COR-L47 (cell line): ENCODE results near the gene COPS9.

Experiments used
- DNase-seq: peaks from one replicate; lab custom pipeline; 2025; lab: John Stamatoyannopoulos, UW

COPS9 gene

GRCh38 chr2:240111253-240111652, 24.9 kb downstream of the COPS9 start:
- DNase-seq: no peak

- DNase-seq: no peak
These were observed 26.7 kb downstream of the COPS9 start for GRCh38 chr2:240109386-240109785.

DNA sequence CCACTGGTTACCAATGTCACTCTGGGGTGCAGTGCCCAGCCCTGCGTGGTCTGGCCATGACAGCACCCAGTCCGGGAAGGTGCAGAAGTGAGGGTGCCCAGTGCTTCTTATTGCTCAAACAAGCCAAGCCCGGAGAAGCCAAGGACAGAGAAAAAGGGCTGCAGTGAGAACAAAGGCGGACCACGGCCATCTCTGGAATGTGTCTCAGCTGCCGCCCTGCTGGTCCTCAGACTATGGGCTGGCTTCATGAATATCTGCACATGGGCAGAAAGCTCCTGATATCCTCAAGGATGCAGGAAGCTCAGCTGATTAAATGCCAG, 28.7 kb downstream of the COPS9 start:
- DNase-seq: no peak

- DNase-seq: no peak
These were observed 29.2 kb downstream of the COPS9 start for GRCh38 chr2:240106765-240107476.

- DNase-seq: no peak
These were observed 30.1 kb downstream of the COPS9 start for GRCh38 chr2:240105982-240106381.

DNA sequence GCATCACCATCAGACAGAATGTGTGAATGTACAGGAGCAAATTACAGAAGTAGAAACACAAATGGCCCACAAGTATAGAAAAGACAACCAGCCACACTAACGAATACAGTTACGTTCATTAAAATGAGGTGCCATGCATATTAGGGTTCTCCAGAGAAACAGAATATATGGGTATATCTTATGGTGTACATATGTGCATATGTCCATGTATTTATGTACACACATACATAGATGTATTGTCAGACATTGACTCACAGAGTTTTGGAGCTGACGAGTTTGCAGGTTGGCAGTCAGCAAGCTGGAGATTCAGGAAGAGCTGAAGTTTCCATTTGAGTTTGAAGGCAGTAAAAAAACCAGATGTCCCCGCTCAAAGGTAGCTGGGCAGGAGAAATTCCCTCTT, 33.0 kb downstream of the COPS9 start:
- no peak for DNase-seq

DNA sequence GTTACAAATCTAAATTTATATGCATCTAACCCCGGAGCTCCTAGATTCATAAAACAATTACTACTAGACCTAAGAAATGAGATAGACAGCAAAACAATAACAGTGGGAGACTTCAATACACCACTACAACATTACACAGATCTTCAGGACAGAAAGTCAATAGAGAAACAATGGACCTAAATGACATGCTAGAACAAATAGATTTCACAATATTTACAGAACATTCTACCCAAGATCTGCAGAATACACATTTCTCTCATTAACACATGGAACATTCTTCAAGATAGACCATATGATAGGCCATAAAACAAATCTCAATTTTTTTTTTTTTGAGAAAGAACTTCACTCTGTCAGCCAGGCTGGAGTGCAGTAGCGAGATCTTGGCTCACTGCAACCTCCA, 37.8 kb downstream of the COPS9 start:
- no peak for DNase-seq

DNA sequence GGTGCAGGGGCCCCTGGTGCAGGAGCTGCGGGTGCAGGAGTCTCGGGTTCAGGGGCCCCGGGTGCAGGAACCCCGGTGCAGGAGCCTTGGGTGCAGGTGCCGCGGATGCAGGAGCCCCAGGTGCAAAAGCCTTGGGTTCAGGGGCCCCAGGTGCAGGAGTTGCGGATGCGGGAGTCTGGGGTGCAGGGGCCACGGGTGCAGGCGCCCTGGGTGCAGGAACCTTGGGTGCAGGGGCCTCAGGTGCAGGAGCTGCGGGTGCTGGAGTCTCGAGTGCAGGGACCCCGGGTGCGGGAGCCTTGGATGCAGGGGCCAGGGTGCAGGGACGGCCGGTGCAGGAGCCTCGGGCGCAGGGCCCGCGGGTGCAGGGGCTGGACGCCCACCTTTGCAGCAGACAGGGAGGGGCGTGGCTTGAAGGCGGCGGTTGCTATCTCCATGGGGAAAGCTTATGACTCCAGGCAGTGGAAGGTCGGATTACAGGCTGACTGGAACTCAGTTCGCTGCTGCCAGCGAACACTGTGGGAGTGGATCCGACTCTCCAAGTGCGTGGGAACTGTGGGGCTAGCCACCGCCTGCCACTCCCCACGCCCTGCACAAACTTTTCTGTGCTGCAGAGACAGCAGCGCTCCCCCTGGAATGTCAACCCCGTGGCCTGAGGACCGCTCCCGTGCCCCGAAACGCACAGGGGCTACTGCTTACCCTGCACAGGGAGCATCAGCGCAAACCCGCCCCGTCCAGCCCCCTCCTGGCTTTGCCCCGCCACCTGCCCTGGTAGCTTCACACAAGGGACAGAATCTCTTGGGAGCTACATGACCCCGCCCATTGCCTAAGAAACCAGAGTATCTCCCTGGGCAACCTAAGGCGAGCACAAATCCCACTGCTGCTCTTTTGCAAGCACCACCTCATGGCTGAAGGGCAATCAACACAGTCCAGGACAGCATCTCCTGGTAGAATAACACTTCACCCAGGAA, 40.3 kb downstream of the COPS9 start:
- no peak for DNase-seq

- DNase-seq: no peak
These were observed 46.8 kb downstream of the COPS9 start for GRCh38 chr2:240089306-240089705.

DNA sequence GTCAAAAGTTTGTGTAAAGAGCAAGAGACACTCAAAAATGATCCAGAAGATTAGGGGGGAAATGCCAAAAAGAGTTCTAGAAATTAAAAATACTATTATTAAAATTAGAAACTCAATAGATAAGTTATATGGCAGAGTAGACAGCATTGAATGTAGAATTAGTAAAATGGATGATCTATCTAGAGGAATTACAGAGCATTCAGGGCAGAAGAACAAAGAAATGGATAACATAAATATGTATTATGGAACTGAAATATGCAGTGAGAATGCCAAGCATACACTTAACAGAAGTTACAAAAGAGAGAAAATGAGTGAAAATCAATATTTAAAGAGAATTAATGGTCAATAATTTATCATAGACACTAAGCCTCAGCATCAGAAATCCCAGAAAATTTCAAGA, 49.5 kb downstream of the COPS9 start:
- DNase-seq: no peak
